ENCODE data around the gene ACTR2. TPM values are rescaled to one million over a fixed set of nuclear protein-coding genes. Genes with fewer than 3 reads are reported as not detected.

ACTR2 gene
- total and polyA plus RNA-seq, 9 of the 15 experiments (the other 6 are each of a cell fraction or from before 2014, with no cell fraction given) = 47.3 to 239 (median 108) TPM

- TF ChIP-seq TRIM25 (IDR thresholded peaks at IDR 0.05; ENCODE audit: borderline replicate concordance) = no peak
- TF ChIP-seq FOXJ2 (tag; IDR thresholded peaks at IDR 0.05) = peak; percentile 55; the same call in 1 of the 2 replicates
- TF ChIP-seq ZNF24 (IDR thresholded peaks at IDR 0.05) = no peak
- no peak for TF ChIP-seq NR2C2 (CRISPR knock-in tag; IDR thresholded peaks at IDR 0.05)
- peak; percentile 30; the same call in 1 of the 2 replicates for TF ChIP-seq NR2C2 (tag; IDR thresholded peaks at IDR 0.05)
- 0 out of 2 replicates have a peak, but pooled peaks have one; percentile 13 for TF ChIP-seq ATF7 (IDR thresholded peaks at IDR 0.05)
- no peak for TF ChIP-seq SNRNP70 (optimal IDR thresholded peaks at IDR 0.05; ENCODE audit: low read depth, low read length)
- no peak for TF ChIP-seq GTF2A2 (tag; IDR thresholded peaks at IDR 0.05)
- TF ChIP-seq HMBOX1 (IDR thresholded peaks at IDR 0.05) = peak; percentile 68
- TF ChIP-seq EHMT2 (IDR thresholded peaks at IDR 0.05) = no peak
- TF ChIP-seq E2F3 (CRISPR knock-in tag; IDR thresholded peaks at IDR 0.05) = no peak
- 0 out of 2 replicates have a peak, but pooled peaks have one; percentile 18 for TF ChIP-seq PML (IDR thresholded peaks at IDR 0.05; ENCODE audit: low read length)
- no peak for TF ChIP-seq FOXP4 (CRISPR knock-in tag; IDR thresholded peaks at IDR 0.05; ENCODE audit: borderline replicate concordance)
These were observed 4.4 kb downstream of the ACTR2 start (continued) for GRCh38 chr2:65231892-65232477.

Data from K562 (cell line).